Caco-2 (cell line): ENCODE measurements around the gene TBL1Y. TPM values are rescaled to one million over a fixed set of nuclear protein-coding genes. Genes with fewer than 3 reads are reported as not detected.

Source experiments
- BruUV-seq: library from RNA; stranded (reverse); fragments of 400-500 nt; replicated peaks from 2 replicates; lab custom pipeline; 2021; lab: Mats Ljungman, UMichigan
- CTCF ChIA-PET: fragments of 300-600 bp; sonication (Branson Sonifier 250); formaldehyde crosslinking; loops from one replicate; lab custom pipeline; 2022; ENCODE audit warnings: antibody characterized with exemption; lab: Charles Lee
- POLR2A ChIA-PET: fragments of 300-600 bp; sonication (Branson Sonifier 250); formaldehyde crosslinking; loops from one replicate; lab custom pipeline; 2022; ENCODE audit warnings: antibody characterized with exemption; lab: Charles Lee
- DNase-seq, 2 experiments: peaks; one replicate each; pipeline versions ENCODE4 v3.0.0 to v3.0.0-alpha.2; 2020 to 2022
- H3K27me3 ChIP-seq: replicated peaks from 2 replicates; pipeline ENCODE4 v1.6.0; 2011; ENCODE audit warnings: low read length; ENCODE audit not compliant: control insufficient read depth, insufficient read depth
- H3K36me3 ChIP-seq: 2 replicates; pipeline ENCODE4 v1.5.1; 2011; ENCODE audit warnings: low read length; ENCODE audit not compliant: control insufficient read depth, insufficient read depth
- H3K4me1 ChIP-seq: fragments of 250-450 bp; sonication (Bioruptor Pico); 2 replicates; pipeline ENCODE4 v1.5.1; 2020; ENCODE audit warnings: mild to moderate bottlenecking
- H3K4me3 ChIP-seq: 2 replicates; pipeline ENCODE4 v1.5.1; 2011; ENCODE audit warnings: low read depth, mild to moderate bottlenecking, control low read depth, low read length
- H3K9me3 ChIP-seq: fragments of 250-450 bp; sonication (Bioruptor Pico); 2 replicates; pipeline ENCODE4 v1.5.1; 2020; ENCODE audit warnings: mild to moderate bottlenecking, moderate library complexity
- H3K27ac Mint-ChIP-seq: one replicate; pipeline ENCODE4 v1.8.0; 2022; ENCODE audit warnings: mixed read lengths; ENCODE audit not compliant: unreplicated experiment
- H3K27me3 Mint-ChIP-seq: one replicate; pipeline ENCODE4 v1.8.0; 2022; ENCODE audit warnings: mixed read lengths; ENCODE audit not compliant: insufficient read depth, unreplicated experiment
- H3K36me3 Mint-ChIP-seq: one replicate; pipeline ENCODE4 v1.8.0; 2022; ENCODE audit warnings: mild to moderate bottlenecking, mixed read lengths; ENCODE audit not compliant: insufficient read depth, unreplicated experiment
- H3K4me1 Mint-ChIP-seq: one replicate; pipeline ENCODE4 v1.8.0; 2022; ENCODE audit warnings: low read depth, mixed read lengths; ENCODE audit not compliant: unreplicated experiment
- H3K4me3 Mint-ChIP-seq: one replicate; pipeline ENCODE4 v1.8.0; 2022; ENCODE audit warnings: mild to moderate bottlenecking, moderate library complexity, mixed read lengths; ENCODE audit not compliant: unreplicated experiment
- H3K9me3 Mint-ChIP-seq: one replicate; pipeline ENCODE4 v1.8.0; 2022; ENCODE audit warnings: mixed read lengths; ENCODE audit not compliant: unreplicated experiment
- intact Hi-C: fragments of 100-400 bp; cut with micrococcal nuclease; formaldehyde crosslinking; loops from one replicate; pipeline ENCODE4 v1.10.0; 2022; ENCODE audit not compliant: unreplicated experiment
- total RNA-seq: library from RNA; stranded (reverse); gene quantifications from 2 replicates; pipeline ENCODE4 v1.2.3, GENCODE V29; 2022
- TF ChIP-seq, protein P1 (sequence below), 2 experiments: fragments of 200-600 bp in 1 of 2; IDR thresholded peaks; 1 replicate in 1 of 2; 2 replicates in 1 of 2; pipeline versions ENCODE4 v1.5.1 to v1.8.0; 2011 to 2022; ENCODE audit warnings: antibody characterized with exemption in 1 of 2, control low read depth in 1 of 2, inconsistent platforms in 1 of 2, low read depth in 1 of 2, low read length in 1 of 2, mild to moderate bottlenecking in 1 of 2, moderate library complexity in 1 of 2; ENCODE audit not compliant: insufficient read depth in 1 of 2, severe bottlenecking in 1 of 2, unreplicated experiment in 1 of 2

Gene TBL1Y
- total RNA-seq, 1 experiment from 2014 or later, result not detected

GRCh38 chrY:6949947-6950346 lies 39.5 kb downstream of the TBL1Y start:
- Histone ChIP-seq H3K4me1 (no peaks in the 10 kb centered on the region), H3K4me3 (no peak overlapping the region), H3K36me3 (no peaks in the 10 kb centered on the region), H3K9me3 (no peaks in the 10 kb centered on the region), H3K27me3 (no peaks in the 10 kb centered on the region)
- no peaks in the 10 kb centered on the region for H3K4me1 Mint-ChIP-seq
- DNase-seq, result no peak
- ChIA-PET POLR2A (no interaction called here), CTCF (no interaction called here)
- no peak overlapping the region for H3K27ac Mint-ChIP-seq
- H3K36me3 Mint-ChIP-seq, result no peaks in the 10 kb centered on the region
- intact Hi-C loops, result no loop called here
- H3K9me3 Mint-ChIP-seq, result no peaks in the 10 kb centered on the region
- no peak overlapping the region for H3K4me3 Mint-ChIP-seq
- no peaks in the 10 kb centered on the region for H3K27me3 Mint-ChIP-seq
- BruUV-seq, result no TSS peak
- TF ChIP-seq, protein P1, sequence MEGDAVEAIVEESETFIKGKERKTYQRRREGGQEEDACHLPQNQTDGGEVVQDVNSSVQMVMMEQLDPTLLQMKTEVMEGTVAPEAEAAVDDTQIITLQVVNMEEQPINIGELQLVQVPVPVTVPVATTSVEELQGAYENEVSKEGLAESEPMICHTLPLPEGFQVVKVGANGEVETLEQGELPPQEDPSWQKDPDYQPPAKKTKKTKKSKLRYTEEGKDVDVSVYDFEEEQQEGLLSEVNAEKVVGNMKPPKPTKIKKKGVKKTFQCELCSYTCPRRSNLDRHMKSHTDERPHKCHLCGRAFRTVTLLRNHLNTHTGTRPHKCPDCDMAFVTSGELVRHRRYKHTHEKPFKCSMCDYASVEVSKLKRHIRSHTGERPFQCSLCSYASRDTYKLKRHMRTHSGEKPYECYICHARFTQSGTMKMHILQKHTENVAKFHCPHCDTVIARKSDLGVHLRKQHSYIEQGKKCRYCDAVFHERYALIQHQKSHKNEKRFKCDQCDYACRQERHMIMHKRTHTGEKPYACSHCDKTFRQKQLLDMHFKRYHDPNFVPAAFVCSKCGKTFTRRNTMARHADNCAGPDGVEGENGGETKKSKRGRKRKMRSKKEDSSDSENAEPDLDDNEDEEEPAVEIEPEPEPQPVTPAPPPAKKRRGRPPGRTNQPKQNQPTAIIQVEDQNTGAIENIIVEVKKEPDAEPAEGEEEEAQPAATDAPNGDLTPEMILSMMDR (IDR thresholded peaks at IDR 0.05; ENCODE audit: insufficient read depth in 1 of 2, low read depth in 1 of 2, low read length in 1 of 2, severe bottlenecking in 1 of 2, unreplicated experiment in 1 of 2), result no peak

DNA sequence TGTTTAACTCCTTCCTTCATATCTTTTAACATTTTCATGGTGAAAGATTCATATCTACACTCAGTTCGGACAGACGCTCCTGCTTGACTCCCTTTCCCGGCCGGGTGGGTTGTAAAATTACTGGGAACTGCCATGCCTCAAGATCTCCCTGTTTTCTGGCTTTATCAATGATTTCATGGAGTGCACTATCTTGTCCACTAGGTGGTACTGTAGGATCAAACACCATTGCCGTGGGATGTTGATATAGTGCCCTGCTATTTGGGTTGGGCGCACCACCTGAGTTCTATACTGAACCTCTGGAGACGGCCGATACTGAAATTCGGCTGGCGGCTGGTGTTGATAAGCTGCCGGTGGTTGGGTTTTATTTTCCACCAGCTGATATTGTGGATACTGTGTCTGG lies 54.2 kb downstream of the TBL1Y start:
- H3K27ac Mint-ChIP-seq, result no peak overlapping the region
- H3K9me3 Mint-ChIP-seq, result no peaks in the 10 kb centered on the region
- TF ChIP-seq, protein P1 (IDR thresholded peaks at IDR 0.05; ENCODE audit: insufficient read depth in 1 of 2, low read depth in 1 of 2, low read length in 1 of 2, severe bottlenecking in 1 of 2, unreplicated experiment in 1 of 2), result no peak
- H3K4me1 ChIP-seq, result no peaks in the 10 kb centered on the region
- H3K4me3 ChIP-seq, result no peak overlapping the region
- no peaks in the 10 kb centered on the region for H3K27me3 ChIP-seq
- intact Hi-C loops, result no loop called here
- ChIA-PET POLR2A (no interaction called here), CTCF (no interaction called here)
- no peak overlapping the region for H3K4me3 Mint-ChIP-seq
- no peaks in the 10 kb centered on the region for H3K4me1 Mint-ChIP-seq
- no peaks in the 10 kb centered on the region for H3K9me3 ChIP-seq
- no peaks in the 10 kb centered on the region for H3K27me3 Mint-ChIP-seq
- H3K36me3 Mint-ChIP-seq, result no peaks in the 10 kb centered on the region
- no peak for DNase-seq
- H3K36me3 ChIP-seq, result no peaks in the 10 kb centered on the region
- no TSS peak for BruUV-seq

DNA sequence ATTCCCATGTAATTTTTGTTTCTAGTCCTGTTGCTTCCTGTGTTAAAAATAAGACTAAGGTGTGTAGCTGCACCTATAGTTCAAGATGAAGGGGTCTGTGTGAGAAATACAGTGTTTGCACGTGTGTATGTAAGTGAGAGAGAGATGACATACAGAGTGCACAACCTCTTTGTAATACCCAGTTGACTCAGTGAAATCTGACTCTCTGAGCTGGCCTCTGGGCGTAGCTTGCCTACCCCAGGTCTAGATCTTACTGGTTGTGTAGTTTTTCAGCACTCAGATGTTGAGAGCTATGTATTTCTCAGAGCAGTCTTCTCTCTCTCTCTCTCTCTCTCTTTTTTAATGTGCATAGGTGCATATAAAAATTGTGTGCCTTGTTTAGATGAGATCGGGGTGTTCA lies 56.0 kb downstream of the TBL1Y start:
- intact Hi-C loops, result no loop called here
- no peaks in the 10 kb centered on the region for H3K9me3 ChIP-seq
- H3K4me1 ChIP-seq, result no peaks in the 10 kb centered on the region
- no TSS peak for BruUV-seq
- TF ChIP-seq, protein P1 (IDR thresholded peaks at IDR 0.05; ENCODE audit: insufficient read depth in 1 of 2, low read depth in 1 of 2, low read length in 1 of 2, severe bottlenecking in 1 of 2, unreplicated experiment in 1 of 2), result no peak
- no peaks in the 10 kb centered on the region for H3K27me3 Mint-ChIP-seq
- H3K27me3 ChIP-seq, result no peaks in the 10 kb centered on the region
- POLR2A ChIA-PET, result no interaction called here
- no peaks in the 10 kb centered on the region for H3K4me1 Mint-ChIP-seq
- H3K27ac Mint-ChIP-seq, result no peak overlapping the region
- no peaks in the 10 kb centered on the region for H3K36me3 Mint-ChIP-seq
- CTCF ChIA-PET, result no interaction called here
- no peak overlapping the region for H3K4me3 ChIP-seq
- H3K9me3 Mint-ChIP-seq, result no peaks in the 10 kb centered on the region
- no peak for DNase-seq
- no peaks in the 10 kb centered on the region for H3K36me3 ChIP-seq
- no peak overlapping the region for H3K4me3 Mint-ChIP-seq
